Activated gamma-delta T cell treated with Interleukin-2 at 50 U/mL for 16 hours (primary cell): Measurements from ENCODE around the gene NDUFS8.

Experiments used
- DNase-seq: peaks from one replicate; pipeline ENCODE4 v3.0.0-alpha.2; 2020

Gene NDUFS8

GRCh38 chr11:68052137-68052873 is 21.8 kb downstream of the NDUFS8 start:
- DNase-seq: no peak

- no peak for DNase-seq
Observed at GRCh38 chr11:68053117-68053516, 22.6 kb downstream of the NDUFS8 start.

GRCh38 chr11:68053981-68054812 is 23.7 kb downstream of the NDUFS8 start:
- no peak for DNase-seq

- DNase-seq: no peak
Observed at GRCh38 chr11:68056317-68057285, 26.1 kb downstream of the NDUFS8 start.

- DNase-seq: no peak
Observed at GRCh38 chr11:68057807-68058206, 27.3 kb downstream of the NDUFS8 start.

- no peak for DNase-seq
Observed at GRCh38 chr11:68061508-68061907, 31.0 kb downstream of the NDUFS8 start.

- no peak for DNase-seq
Observed at GRCh38 chr11:68064926-68065325, 34.4 kb downstream of the NDUFS8 start.

GRCh38 chr11:68065841-68066240 is 35.4 kb downstream of the NDUFS8 start:
- no peak for DNase-seq

GRCh38 chr11:68066742-68067141 is 36.3 kb downstream of the NDUFS8 start:
- DNase-seq: no peak

GRCh38 chr11:68067991-68068390 is 37.5 kb downstream of the NDUFS8 start:
- no peak for DNase-seq

GRCh38 chr11:68071281-68072048 is 41.0 kb downstream of the NDUFS8 start:
- DNase-seq: no peak

- no peak for DNase-seq
Observed at GRCh38 chr11:68074584-68075352, 44.3 kb downstream of the NDUFS8 start.

GRCh38 chr11:68076371-68077042 is 46.0 kb downstream of the NDUFS8 start:
- no peak for DNase-seq

- no peak for DNase-seq
Observed at GRCh38 chr11:68077617-68078582, 47.4 kb downstream of the NDUFS8 start.

GRCh38 chr11:68080860-68081259 is 50.4 kb downstream of the NDUFS8 start:
- no peak for DNase-seq

GRCh38 chr11:68081691-68082090 is 51.2 kb downstream of the NDUFS8 start:
- no peak for DNase-seq

- DNase-seq: no peak
Observed at GRCh38 chr11:68082481-68082880, 52.0 kb downstream of the NDUFS8 start.

- DNase-seq: no peak
Observed at GRCh38 chr11:68083517-68083916, 53.0 kb downstream of the NDUFS8 start.
